KBM-7 (cell line): ENCODE data around the gene NUP98.
"Not testable (repeated sequence)": the region's sequence is repeated elsewhere in the genome, so short reads cannot be mapped to it uniquely, and the experiment has no call there.

Source experiments
- DNase-seq: peaks from one replicate; pipeline ENCODE4 v3.0.0-alpha.2; 2015
- in situ Hi-C: fragments of 300-500 bp; cut with MboI; formaldehyde crosslinking; loops from 2 replicates; pipeline ENCODE4 v1.14.3; 2020; ENCODE audit warnings: low sequenced_read_pairs, low pct_unique_long_range_greater_than_20kb, mixed read lengths

The NUP98 gene

DNA sequence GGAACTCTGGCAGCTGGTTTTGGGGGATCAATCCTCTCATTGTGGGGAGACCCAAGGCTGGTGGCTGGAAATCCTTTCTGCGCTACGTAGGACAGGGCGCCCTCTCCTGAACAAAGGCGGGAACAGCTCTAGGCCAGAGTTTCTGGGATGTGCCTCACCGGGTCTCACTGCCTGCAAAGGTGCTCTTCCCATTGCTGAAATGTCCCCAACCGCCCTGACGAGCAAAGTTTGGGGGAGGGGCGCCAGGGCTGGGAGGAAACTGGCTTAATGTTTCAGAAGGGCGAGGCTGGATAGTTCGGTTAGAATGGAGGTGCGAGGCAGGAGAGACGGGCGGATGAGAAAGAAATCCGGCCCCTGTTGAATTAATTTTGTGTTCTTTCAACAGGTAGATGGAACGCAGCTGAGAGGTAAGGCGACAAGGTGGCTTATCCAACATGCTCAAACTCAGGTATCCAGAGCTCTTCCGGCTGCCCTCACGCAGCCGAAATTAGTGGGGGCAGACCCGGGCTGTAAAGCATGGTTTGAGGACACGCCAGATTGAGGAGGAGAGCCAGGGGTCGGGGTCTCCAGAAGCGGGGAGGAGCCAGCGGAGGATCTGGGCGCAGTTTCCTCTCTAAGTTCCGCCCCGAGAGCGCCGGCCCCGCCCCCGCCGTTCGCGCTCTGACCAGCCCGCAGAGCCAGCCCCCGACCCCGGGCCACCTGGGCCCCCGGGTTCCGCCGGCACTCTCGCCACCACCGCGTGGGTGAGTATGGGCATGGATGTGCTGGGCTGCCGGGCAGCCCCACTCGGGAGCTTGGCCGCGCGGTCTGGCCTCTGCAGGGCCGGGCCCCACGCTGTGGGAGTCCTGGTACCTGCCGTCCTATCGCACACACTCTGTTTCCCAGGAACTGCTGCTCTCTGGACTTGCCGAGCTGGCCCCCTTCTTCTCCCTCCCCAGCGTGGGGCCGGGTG is 10.8 kb upstream of the NUP98 start, which contains the start of gene PGAP2:
PGAP2 (plus strand) TSS at position 652 of the 952 bp plus-strand sequence. CDS start 2,700 bp downstream, outside the sequence.
- in situ Hi-C loops = no loop called here
- DNase-seq = peak; percentile 85

DNA sequence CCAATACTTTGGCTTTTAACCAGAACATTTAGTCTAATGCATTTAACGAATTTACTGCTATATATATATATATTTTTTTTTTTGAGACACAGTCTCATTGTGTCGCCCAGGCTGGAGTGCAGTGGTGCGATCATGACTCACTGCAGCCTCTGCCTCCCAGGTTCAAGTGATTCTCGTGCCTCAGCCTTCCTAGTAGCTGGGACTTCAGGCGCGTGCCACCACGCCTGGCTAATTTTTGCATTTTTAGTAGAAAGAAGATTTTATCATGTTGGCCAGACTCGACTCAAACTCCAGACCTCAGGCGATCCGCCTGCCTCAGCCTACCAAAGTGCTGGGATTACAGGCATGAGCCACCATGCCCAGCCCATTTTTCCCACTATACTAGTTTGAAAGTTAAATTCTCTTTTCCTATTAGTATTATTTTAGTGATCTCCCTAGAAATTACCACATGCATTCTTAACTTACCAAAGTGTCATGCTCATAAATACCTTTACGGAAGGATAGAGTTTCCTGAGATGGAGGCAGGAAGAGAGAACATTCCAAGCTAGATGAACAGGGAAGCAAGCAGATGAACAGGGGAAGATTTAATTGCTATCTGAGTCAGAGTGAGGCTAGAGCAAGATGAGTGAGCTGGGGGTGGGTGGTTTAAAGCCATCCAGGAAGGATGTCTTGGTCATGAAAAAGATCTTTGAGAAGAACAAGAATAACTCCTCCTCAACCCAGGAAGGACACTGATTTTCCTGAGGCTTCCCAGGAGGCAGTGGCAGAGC is 6.6 kb upstream of the NUP98 start:
- no peak for DNase-seq
- in situ Hi-C loops = no loop called here

DNA sequence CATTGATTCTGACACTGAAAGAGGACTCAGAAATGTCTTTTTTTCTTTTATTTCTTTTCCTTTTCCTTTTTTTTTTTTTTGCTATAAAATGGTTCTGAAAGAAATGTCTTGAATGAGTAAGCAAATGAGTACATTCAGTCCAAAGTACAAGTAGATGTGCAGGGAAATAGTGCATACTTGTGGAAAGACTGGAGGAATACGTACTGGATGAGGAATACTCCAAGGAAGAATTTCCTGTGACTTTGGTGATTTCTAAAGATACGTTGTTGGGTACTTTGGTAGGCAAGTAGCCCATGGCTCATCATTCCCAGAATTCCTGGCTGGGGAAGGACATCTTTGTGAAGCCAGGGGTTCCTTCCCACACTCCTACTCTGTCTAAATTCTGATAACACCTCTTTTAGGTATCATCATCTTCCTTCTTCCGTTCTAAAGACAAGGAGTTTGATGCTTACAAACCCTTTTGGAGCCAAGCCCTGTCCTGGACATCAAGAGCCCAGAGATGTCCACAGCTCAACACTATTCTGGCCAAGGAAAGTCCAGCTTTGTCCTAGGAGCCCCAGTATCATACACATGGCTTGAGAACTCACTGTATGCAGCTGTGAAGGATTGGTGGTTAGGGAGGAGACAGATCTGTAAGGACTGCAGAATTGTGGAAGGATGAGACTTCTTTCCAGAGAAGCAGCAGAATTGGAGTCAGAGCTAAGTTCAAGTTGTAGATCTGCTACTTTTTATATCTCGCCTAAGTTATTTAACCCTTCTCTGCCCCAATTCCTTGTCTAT is 4.8 kb upstream of the NUP98 start:
- no peak for DNase-seq
- in situ Hi-C loops = no loop called here

DNA sequence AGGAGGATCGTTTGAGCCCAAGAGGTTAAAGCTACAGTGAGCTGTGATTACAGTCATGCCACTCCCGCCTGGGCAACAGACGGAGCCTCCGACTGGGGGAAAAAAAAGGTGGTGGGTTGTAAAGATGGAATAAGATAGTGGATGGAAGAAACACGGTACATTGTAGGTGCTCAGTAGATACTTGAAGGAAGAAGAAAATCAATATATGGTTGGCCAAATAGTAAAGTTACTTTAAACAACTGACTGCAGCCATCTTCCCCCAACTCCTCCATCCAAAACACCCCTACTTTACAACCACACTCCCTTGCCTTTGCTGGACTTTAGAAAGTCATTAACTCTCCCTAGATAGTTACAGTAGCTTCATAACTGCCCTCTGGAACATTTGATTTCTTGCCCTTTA is 2.5 kb upstream of the NUP98 start:
- DNase-seq = no peak
- in situ Hi-C loops = no loop called here

DNA sequence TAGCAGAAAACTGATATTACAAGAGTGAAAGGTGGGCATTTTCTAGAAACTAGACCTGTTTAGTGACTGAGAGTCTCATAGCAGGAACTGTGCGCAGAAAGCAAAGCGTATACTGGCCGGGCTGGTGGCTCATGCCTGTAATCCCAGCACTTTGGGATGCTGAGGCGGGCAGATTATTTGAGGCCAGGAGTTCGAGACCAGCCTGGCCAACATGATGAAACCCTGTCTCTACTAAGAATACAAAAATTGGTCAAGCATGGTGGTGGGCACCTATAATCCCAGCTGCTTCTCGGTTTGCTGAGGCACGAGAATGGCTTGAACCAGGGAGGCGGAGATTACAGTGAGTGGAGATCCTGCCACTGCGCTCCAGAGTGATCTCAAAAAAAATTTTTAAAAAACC is 1.8 kb upstream of the NUP98 start:
- in situ Hi-C loops = no loop called here
- DNase-seq = no peak

DNA sequence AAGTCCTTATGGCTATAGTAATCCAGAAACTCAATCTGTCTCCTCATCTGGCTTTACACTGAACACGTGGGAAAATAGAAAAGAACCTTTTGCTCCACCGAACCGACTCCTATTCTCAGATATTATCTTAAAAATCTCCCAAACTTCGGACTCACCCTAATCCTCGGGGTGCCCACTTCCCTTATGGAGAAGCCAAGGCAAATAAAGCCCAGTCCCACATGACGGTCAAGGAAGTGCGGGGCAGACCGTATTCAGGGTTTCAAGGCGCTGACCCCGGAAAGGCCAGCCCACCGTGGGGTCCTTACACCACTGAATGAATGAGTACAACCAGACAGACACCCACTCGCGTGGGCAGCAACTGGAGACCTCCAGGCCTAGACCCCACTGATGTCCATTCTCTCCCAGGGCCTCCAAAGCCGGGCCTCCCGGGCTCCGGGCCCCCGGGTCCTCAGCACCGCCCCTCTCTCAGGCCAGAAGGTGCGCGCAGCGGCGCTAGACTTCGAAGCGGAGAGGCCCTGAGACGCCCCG is 489 bp downstream of the NUP98 start:
- DNase-seq = no peak
- in situ Hi-C loops = no loop called here

DNA sequence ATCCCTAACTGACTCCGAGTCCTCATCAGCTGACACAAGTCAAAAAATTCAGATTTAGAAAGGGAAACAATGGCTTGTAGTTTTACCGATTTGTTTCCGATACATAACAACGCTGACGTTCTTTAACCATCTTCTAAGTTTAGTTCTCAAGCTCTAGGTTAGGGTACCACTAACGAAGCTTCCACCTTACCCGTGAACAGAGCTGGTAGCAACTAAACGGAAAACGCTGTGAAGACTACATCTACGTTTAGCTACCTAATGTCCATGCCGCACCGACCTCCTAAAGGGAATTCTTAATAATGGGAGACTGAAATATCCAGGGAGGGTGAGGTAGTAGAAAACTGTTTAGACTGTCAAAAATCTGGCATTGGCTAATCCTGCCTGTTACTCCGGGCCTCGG is 1.0 kb downstream of the NUP98 start:
- no peak for DNase-seq
- in situ Hi-C loops = no loop called here

DNA sequence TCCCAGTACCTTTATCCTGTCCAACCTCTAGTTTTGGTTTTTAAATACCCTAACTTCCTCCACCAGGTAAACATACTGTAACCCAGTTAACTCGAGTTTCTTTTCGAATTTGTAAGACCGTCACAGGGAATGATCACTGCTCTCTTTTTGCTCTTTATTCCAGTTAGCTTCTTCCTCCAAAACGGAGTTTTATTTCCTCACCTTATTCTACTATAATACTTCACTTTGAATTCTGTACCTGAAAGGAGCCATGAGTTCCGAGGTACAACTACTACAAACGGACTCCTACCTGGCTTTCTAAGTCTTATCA is 1.4 kb downstream of the NUP98 start:
- in situ Hi-C loops = no loop called here
- no peak for DNase-seq

DNA sequence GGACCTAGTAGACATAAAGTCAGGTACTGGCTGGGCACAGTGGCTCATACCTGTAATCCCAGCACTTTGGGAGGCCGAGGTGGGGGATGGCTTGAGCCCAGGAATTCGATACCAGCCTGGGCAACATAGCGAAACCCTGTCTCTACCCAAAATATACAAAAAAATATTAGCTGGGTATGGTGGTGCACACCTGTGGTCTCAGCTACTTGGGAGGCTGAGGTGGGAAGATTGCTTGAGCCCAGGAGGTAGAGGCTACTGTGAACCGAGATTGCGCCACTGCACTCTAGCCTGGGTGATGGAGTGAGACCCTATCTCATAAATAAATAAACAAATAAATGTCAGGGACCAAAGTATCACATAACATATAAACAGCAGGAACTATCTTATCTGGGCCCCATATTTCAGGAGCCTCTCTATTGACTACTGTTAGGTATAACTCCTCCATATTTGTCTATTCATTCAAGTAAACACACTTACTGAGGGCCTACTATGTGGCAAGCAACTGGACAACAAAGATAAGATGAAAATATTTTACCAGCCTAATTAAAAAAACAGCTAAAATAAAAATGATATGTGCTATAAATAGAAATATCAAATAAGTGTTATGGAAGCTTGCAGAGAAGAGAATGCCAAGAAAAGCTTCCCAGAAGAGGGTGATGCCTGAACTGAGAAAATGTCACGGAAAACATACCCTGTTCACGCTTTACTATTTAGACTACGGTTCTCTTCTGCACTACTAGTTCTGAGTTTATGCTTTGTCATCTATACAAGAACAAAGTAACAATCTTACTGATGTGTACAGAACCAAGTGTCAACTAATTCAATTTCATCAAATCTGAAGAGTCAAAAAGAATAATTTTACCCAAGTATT is 2.0 kb downstream of the NUP98 start:
- in situ Hi-C loops = no loop called here
- DNase-seq = no peak

DNA sequence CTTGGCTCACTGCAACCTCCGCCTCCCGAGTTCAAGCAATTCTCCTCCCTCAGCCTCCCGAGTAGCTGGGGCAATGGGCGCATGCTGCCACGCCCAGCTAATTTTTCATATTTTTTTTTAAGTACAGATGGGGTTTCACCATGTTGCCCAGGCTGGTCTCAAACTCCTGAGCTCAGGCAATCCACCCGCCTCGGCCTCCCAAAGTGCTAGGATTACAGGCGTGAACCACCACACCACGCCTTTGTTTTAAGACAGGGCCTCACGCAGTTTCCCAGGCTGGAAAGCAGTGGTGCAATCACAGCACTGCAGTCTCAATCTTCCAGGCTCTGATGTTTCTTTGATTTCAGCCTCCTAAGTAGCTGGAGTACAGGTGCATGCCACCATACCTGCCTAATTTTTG is 3.0 kb downstream of the NUP98 start:
- in situ Hi-C loops, DNase-seq: not testable (repeated sequence)

DNA sequence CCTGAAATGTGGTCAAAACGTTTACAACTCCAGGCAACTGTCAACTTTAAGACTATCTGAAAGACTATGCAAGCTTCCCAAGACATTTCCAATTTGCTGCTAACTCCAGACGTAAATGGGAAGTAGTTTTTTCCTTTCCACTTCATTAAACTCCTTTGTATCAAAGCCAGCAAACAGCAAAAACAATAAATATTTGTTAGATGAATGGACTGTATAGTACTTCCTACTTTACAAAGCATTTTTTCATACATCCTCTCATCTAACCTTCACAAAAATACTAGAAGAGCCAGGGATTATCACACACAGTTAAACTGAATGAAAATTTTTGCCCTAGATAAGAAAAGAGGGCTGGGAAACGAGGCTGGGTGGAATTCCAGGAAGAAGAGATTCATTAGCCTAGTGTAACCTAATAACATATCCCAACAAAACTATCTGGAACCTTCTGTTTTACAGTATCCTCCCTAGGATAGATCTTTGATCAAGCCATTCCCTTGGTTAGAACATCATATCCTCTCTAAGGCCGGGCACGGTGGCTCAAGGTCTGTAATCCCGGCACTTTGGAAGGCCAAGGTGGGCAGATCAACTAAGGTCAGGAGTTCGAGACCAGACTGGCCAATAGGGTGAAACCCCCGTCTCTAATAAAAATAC is 10.4 kb downstream of the NUP98 start:
- DNase-seq = no peak
- in situ Hi-C loops = no loop called here

DNA sequence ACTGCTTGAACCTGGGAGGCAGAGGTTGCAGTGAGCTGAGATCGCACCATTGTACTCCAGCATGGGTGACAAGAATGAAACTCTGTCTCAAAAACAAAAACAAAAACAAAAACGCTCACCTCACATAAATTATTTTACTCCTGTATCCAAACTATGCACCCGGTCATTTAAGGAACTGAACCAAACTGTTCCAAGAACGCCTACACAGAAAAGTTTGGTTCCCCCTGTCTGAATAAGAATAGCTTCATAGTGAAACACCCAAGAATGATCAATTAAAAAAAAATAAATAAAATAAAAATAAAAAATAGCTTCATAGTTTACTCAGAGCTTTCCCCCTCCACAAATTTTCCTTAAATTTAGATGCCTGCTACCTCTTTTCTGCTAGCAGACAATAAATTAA is 13.7 kb downstream of the NUP98 start:
- no peak for DNase-seq
- in situ Hi-C loops = no loop called here

DNA sequence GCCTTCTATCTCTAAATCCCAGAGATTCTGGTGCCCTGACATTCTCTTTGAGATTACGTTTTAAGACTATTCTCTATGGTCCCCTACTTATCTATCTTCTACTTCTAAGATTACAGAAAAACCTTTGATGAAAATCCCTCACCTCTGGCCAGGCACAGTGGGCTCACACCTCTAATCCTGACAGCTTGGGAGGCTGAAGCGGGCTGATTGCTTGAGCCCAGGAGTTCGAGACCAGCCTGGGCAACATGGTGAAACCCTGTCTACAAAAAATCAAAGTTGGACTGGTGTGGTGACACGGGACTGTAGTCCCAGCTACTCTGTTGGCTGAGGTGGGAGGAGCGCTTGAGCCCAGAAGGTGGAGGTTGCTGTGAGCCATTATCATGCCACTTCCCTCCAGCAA is 14.4 kb downstream of the NUP98 start:
- DNase-seq = no peak
- in situ Hi-C loops = no loop called here

DNA sequence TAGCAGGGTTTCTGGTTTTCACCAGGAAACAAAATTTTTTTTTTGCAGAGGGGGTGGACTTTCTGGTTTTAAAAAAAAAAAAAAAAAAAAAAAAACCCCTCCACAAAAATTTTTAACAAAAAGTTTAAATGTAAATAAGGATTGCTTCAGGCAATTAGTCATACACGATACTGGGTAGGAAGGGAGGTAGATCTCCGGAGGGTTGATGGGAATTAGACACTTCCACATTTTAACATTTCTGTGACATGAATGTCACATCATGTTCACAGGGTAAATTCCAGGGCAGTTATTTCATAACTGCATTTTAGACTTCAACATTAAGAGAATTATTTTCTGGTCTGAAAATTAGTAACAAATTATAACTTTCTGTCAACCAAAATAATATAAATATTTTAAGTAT is 15.9 kb downstream of the NUP98 start:
- peak; percentile 34 for DNase-seq
- in situ Hi-C loops = no loop called here

DNA sequence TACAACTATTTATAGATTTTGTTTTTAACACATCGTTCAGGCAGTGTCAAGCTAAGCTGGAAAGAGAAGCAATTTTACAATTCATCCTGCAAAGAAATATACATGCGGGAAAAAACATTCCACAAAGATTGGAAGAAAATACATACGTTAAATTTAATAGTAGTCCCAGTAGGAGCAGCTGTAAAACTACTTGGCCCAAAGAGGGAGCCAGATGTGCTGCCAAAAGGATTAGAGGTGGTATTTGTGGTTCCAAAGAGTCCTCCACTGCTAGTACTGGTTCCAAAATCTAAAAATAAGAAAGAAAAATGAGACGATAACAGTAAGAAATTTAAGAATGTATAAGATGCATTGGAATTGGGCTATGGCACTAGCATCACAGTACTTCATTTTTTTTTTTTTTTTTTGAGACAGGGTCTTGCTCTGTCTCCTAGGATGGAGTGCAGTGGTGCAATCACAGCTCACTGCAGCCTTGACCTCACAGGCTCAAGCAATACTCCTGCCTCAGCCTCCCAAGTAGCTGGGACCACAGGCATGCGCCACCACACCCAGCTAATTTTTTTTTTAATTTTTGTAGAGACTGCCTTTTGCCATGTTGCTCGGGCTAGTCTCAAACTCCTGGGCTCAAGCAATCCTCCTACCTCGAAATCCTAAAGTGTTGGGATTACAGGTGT is 21.5 kb downstream of the NUP98 start:
- in situ Hi-C loops = no loop called here
- no peak for DNase-seq

DNA sequence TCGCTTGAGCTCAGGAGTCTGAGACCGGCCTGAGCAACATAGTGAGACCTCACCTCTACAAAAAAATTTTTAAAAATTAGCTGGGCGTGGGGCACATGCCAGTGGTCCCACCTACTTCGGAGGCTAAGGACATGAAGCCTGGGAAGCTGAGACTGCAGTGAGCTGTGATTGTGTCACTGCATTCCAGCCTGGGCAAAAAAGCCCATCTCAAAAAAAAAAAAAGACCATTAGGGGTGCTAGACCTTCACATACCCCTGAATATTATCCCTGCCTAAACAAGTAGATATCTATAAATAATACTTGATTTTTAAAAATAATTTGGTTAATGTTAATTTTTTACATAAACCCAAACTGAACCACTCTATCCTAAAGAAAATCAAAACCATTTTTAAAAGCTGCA is 24.2 kb downstream of the NUP98 start:
- in situ Hi-C loops = no loop called here
- DNase-seq = no peak

DNA sequence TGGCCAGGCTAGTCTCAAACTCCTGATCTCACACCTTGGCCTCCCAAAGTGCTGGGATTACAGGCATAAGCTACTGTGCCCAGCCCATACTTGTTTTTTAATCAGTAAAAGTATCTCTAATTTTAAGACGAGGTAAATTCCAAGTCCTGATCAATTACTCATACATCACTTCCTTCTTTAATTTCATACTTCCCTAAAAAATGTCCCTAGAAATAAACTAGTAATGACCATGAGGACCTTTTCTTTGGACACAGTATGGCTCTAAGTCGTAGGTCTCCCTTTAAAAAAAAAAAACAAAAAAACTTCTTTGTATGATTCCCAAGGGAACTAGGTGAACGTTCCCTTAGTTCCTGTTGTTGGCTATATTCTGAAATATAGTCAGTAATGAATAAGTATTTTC is 29.8 kb downstream of the NUP98 start:
- DNase-seq = no peak
- in situ Hi-C loops = no loop called here

DNA sequence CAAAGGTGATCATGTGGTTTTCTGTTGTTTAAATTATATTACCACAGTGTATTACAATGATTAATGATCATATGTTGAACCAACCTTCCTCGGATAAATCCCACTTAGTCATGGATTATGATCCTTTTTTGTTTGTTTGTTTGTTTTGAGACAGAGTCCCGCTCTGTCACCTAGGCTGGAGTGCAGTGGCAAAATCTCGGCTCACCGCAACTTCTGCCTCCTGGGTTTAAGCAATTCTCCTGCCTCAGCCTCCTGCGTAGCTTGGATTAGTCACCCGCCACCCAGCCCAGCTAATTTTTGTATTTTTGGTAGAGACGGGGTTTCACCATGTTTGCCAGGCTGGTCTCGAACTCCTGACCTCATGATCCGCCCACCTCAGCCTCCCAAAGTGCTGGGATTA is 30.5 kb downstream of the NUP98 start:
- DNase-seq, in situ Hi-C loops: not testable (repeated sequence)
